ENCODE measurements around the gene ATP5PB. TPM values are rescaled to one million over a fixed set of nuclear protein-coding genes. Genes with fewer than 3 reads are reported as not detected.
A peak's percentile ranks its signal among the peaks of the same experiment; 100 is the strongest.

ATP5PB gene
- total and polyA plus RNA-seq, 8 donors, result 180 to 319 (median 271) TPM

- ATAC-seq, result no peak
- Histone ChIP-seq H3K27ac (no peak overlapping the region), H3K4me1 (peaks cover 0 to 3% of the 10 kb centered on the region in 2 donors), H3K36me3 (no peaks in the 10 kb centered on the region), H3K9me3 (no peaks in the 10 kb centered on the region), H3K4me3 (no peak overlapping the region), H3K27me3 (no peaks in the 10 kb centered on the region)
- TF ChIP-seq CTCF (IDR thresholded peaks at IDR 0.05), result no peak
- intact Hi-C loops (cut with DNase I), result no loop called here
- no peak for DNase-seq
Observed at GRCh38 chr1:111415461-111415860, 33.8 kb upstream of the ATP5PB start.

DNA sequence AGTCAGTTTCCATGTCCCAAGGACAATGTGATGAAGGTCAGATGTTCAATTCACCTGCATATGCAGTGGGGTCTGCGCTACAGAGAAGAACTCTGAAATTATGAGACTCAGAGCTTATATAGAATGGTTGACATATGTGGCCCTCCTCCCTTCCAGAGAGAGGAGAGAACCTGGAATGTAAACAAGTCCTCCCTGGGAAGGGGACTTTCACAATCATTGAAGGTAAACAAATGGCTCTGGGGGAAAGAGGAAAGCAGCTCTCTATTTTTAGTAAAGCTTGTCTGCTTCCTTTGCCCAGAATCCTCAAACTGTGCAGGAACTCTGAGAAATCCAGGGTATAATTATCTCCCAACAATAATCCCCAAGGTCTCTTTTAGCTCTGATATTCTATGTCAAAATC is 31.5 kb upstream of the ATP5PB start:
- no peaks in the 10 kb centered on the region for H3K9me3 ChIP-seq
- no peak overlapping the region for H3K27ac ChIP-seq
- peak in 1 of 4 donors; percentile 9 for DNase-seq
- H3K36me3 ChIP-seq, result no peaks in the 10 kb centered on the region
- no peak overlapping the region for H3K4me3 ChIP-seq
- intact Hi-C loops (cut with DNase I), result no loop called here
- peaks cover 0 to 3% of the 10 kb centered on the region in 2 donors for H3K4me1 ChIP-seq
- no peaks in the 10 kb centered on the region for H3K27me3 ChIP-seq
- ATAC-seq, result peak; percentile 77
- no peak for TF ChIP-seq CTCF (IDR thresholded peaks at IDR 0.05)

DNA sequence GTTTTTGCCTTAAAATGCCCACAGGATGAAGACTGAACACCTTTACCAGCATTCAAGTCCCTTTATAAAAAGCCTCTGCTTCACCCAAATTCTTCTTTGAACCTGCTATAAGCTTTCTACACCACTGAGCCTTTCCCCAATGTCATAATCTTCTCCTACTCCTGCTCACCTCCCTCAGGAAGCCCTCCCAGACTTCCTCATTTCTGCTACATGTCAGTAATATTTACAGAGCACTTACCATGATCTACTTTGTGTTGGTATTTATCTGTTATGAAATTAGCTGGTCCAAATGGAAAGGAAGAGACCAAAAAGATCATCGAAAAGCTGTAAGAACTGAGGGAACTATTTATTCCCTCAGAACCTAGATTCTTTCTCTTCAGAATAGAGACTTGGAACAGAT is 30.2 kb upstream of the ATP5PB start:
- DNase-seq, result no peak
- no peak for TF ChIP-seq CTCF (IDR thresholded peaks at IDR 0.05)
- ATAC-seq, result no peak
- H3K9me3 ChIP-seq, result no peaks in the 10 kb centered on the region
- no peaks in the 10 kb centered on the region for H3K36me3 ChIP-seq
- no peak overlapping the region for H3K4me3 ChIP-seq
- intact Hi-C loops (cut with DNase I), result no loop called here
- no peaks in the 10 kb centered on the region for H3K27me3 ChIP-seq
- no peak overlapping the region for H3K27ac ChIP-seq
- peaks cover 0 to 3% of the 10 kb centered on the region in 2 donors for H3K4me1 ChIP-seq

GRCh38 chr1:111420377-111420776 is 28.9 kb upstream of the ATP5PB start:
- Histone ChIP-seq H3K9me3 (no peaks in the 10 kb centered on the region), H3K4me1 (peaks cover 0 to 3% of the 10 kb centered on the region in 2 donors), H3K27me3 (no peaks in the 10 kb centered on the region), H3K27ac (no peak overlapping the region), H3K4me3 (no peak overlapping the region), H3K36me3 (no peaks in the 10 kb centered on the region)
- ATAC-seq (no peak), DNase-seq (no peak)
- TF ChIP-seq CTCF (IDR thresholded peaks at IDR 0.05), result no peak
- intact Hi-C loops (cut with DNase I), result no loop called here

DNA sequence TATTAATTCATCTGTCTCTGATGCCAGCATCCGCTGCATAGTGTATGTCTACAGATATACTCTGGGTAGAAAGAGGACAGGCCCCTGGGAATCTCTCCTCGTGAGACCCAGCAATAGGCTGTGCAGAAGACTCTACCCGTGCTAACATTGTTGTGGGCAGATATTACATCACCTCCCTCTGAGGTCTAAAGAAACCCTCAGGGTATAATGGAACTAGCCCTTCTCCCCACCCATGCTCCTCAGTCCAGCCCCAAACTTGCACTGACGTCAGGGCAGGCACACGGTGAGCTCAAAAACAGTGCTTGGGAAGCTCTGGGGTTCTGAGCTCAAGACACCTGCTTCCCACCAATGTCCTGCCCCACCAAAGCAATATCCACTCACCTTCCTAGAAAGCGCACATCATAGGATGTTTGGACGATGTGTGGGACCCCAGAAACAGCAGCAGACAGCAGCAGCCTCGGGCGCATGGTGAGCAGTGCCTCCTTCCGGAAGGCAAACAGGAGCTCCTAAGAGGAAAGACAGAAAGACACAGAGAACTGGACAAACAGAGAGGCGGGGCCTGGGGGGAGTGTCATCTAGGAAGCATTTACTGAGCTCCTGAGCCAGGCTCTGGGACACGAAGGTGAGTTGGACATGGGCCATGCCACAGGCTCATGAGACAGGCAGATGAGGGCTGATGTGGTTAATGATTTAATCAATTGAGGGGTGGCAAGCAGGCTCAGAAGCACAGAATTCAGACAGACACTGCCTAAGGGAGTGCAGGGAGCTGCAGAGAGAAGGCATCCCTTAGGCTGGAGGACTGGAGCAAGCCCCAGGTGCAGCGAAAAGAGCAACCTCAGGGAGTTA is 26.5 kb upstream of the ATP5PB start:
- no peak overlapping the region for H3K27ac ChIP-seq
- TF ChIP-seq CTCF (IDR thresholded peaks at IDR 0.05), result no peak
- H3K4me1 ChIP-seq, result peaks cover 0 to 3% of the 10 kb centered on the region in 2 donors
- no peak overlapping the region for H3K4me3 ChIP-seq
- H3K9me3 ChIP-seq, result no peaks in the 10 kb centered on the region
- intact Hi-C loops (cut with DNase I), result no loop called here
- H3K27me3 ChIP-seq, result no peaks in the 10 kb centered on the region
- no peaks in the 10 kb centered on the region for H3K36me3 ChIP-seq
- ATAC-seq, result peak; percentile 89
- peak in 2 of 4 donors; percentile 72 to 79 for DNase-seq

All from left lung (tissue), 10 donors.